HepG2 (cell line): Measurements from ENCODE around the gene CATSPERE. TPM values are rescaled to one million over a fixed set of nuclear protein-coding genes. Genes with fewer than 3 reads are reported as not detected.

Source experiments
- DPF2 ChIP-seq: sonication (generic); formaldehyde crosslinking; IDR thresholded peaks from 2 replicates; pipeline ENCODE4 v1.4.0; 2020; ENCODE audit warnings: mild to moderate bottlenecking, low read depth, missing genetic modification reagents, borderline replicate concordance
- EP300 ChIP-seq, 3 experiments: sonication (generic) in 1 of 3; formaldehyde crosslinking in 1 of 3; IDR thresholded peaks; 2 replicates each; pipeline versions ENCODE4 v1.5.1 to v1.6.1; 2011 to 2020; ENCODE audit warnings: low read depth in 2 of 3, low read length in 2 of 3, borderline replicate concordance in 1 of 3, improper control_type of control experiment in 1 of 3, mild to moderate bottlenecking in 1 of 3, missing genetic modification reagents in 1 of 3, moderate library complexity in 1 of 3
- FOXP1 ChIP-seq, 2 experiments: fragments of 450-650 bp in 1 of 2; IDR thresholded peaks; 2 replicates each; pipeline ENCODE4 v1.6.1; 2017 to 2018; ENCODE audit warnings: antibody characterized with exemption in 1 of 2
- GLMP ChIP-seq: sonication (generic); formaldehyde crosslinking; IDR thresholded peaks from 2 replicates; pipeline ENCODE4 v1.9.0; 2021; ENCODE audit warnings: missing genetic modification reagents, mild to moderate bottlenecking, borderline replicate concordance
- IKZF4 ChIP-seq: sonication (generic); formaldehyde crosslinking; IDR thresholded peaks from 2 replicates; pipeline ENCODE4 v1.5.1; 2020; ENCODE audit warnings: borderline replicate concordance, mild to moderate bottlenecking, low read depth, missing genetic modification reagents; ENCODE audit errors: not compliant biosample characterization
- PHF5A ChIP-seq: IDR thresholded peaks from one replicate; pipeline ENCODE4 v1.6.1; 2018; ENCODE audit warnings: low read depth, missing genetic modification reagents; ENCODE audit not compliant: unreplicated experiment
- RCOR2 ChIP-seq: IDR thresholded peaks from 2 replicates; pipeline ENCODE4 v1.6.1; 2016; ENCODE audit warnings: missing biosample characterization, missing genetic modification reagents
- RXRA ChIP-seq: sonication (generic); formaldehyde crosslinking; IDR thresholded peaks from 2 replicates; pipeline ENCODE4 v1.5.1; 2020; ENCODE audit warnings: missing genetic modification reagents
- SIX1 ChIP-seq: sonication (generic); formaldehyde crosslinking; IDR thresholded peaks from 2 replicates; pipeline ENCODE4 v1.4.0; 2020; ENCODE audit warnings: missing genetic modification reagents, borderline replicate concordance
- SSRP1 ChIP-seq: IDR thresholded peaks from 2 replicates; pipeline ENCODE4 v1.6.1; 2016; ENCODE audit warnings: control low read depth
- STAT5B ChIP-seq: sonication (generic); formaldehyde crosslinking; IDR thresholded peaks from 2 replicates; pipeline ENCODE4 v1.4.0; 2020; ENCODE audit warnings: missing genetic modification reagents
- SYNCRIP ChIP-seq: fragments of 200-400 bp; formaldehyde crosslinking; IDR thresholded peaks from 2 replicates; pipeline ENCODE4 v1.6.1; 2018; ENCODE audit warnings: mild to moderate bottlenecking, low read depth, low read length; ENCODE audit not compliant: insufficient read depth
- TRIM22 ChIP-seq: fragments of 450-650 bp; IDR thresholded peaks from 2 replicates; pipeline ENCODE4 v1.6.1; 2017
- TRIM24 ChIP-seq: sonication (generic); formaldehyde crosslinking; IDR thresholded peaks from 2 replicates; pipeline ENCODE4 v1.8.0; 2022; ENCODE audit warnings: mild to moderate bottlenecking, missing genetic modification reagents
- ZFP36L1 ChIP-seq: sonication (generic); formaldehyde crosslinking; IDR thresholded peaks from 2 replicates; pipeline ENCODE4 v1.8.0; 2022; ENCODE audit warnings: mild to moderate bottlenecking, missing genetic modification reagents, moderate library complexity
- ZNF224 ChIP-seq: sonication (generic); formaldehyde crosslinking; IDR thresholded peaks from 2 replicates; pipeline ENCODE4 v1.5.0; 2020; ENCODE audit warnings: mild to moderate bottlenecking, missing genetic modification reagents
- ZNF33A ChIP-seq: sonication (generic); formaldehyde crosslinking; IDR thresholded peaks from 2 replicates; pipeline ENCODE4 v1.5.1; 2020; ENCODE audit warnings: missing genetic modification reagents, mild to moderate bottlenecking, moderate library complexity, borderline replicate concordance
- ZNF674 ChIP-seq: sonication (generic); formaldehyde crosslinking; IDR thresholded peaks from 2 replicates; pipeline ENCODE4 v1.5.0; 2020; ENCODE audit warnings: low read depth, mild to moderate bottlenecking, missing genetic modification reagents
- ZNF746 ChIP-seq: sonication (generic); formaldehyde crosslinking; IDR thresholded peaks from 2 replicates; pipeline ENCODE4 v1.8.0; 2022; ENCODE audit warnings: mild to moderate bottlenecking, missing genetic modification reagents
- ZNF775 ChIP-seq: sonication (generic); formaldehyde crosslinking; IDR thresholded peaks from 2 replicates; pipeline ENCODE4 v1.4.0; 2020; ENCODE audit warnings: missing genetic modification reagents, mild to moderate bottlenecking, moderate library complexity, borderline replicate concordance
- polyA plus RNA-seq, 8 experiments: library from polyadenylated mRNA; depleted of rRNA in 3 of 8; stranded (reverse) in 7 of 8; unstranded in 1 of 8; fragments of >200 nt; fragmentation: Illumina TruSeq in 4 of 8; extraction: Trizol in 4 of 8; gene quantifications; 2 replicates each; pipeline versions ENCODE4 v1.2.1 to v1.2.3, GENCODE V29; 2011 to 2016; ENCODE audit warnings: low read depth in 4 of 8, missing spikeins in 1 of 8, mixed read lengths in 1 of 8; ENCODE audit not compliant: insufficient read depth in 1 of 8
- total RNA-seq, 5 experiments: library from RNA; depleted of rRNA; stranded (reverse); fragments of >200 nt; fragmentation: Illumina TruSeq; extraction: Trizol; gene quantifications; 2 replicates each; pipeline ENCODE4 v1.2.3, GENCODE V29; 2016; ENCODE audit warnings: low read depth in 1 of 5
- TF ChIP-seq, protein P1 (sequence below): IDR thresholded peaks from 2 replicates; pipeline ENCODE4 v1.6.1; 2016
- TF ChIP-seq, protein P2 (sequence below): sonication (generic); formaldehyde crosslinking; IDR thresholded peaks from 2 replicates; pipeline ENCODE4 v1.9.0; 2021; ENCODE audit warnings: missing genetic modification reagents, borderline replicate concordance
- TF ChIP-seq, protein P3 (sequence below): sonication (generic); formaldehyde crosslinking; IDR thresholded peaks from 2 replicates; pipeline ENCODE4 v1.8.1; 2023; ENCODE audit warnings: mild to moderate bottlenecking, missing genetic modification reagents, borderline replicate concordance

Gene CATSPERE
- total and polyA plus RNA-seq, 2 of the 13 experiments (the other 11 are each of a cell fraction or from before 2014, with no cell fraction given) = 0.34 to 0.51 TPM

GRCh38 chr1:244450597-244451538, 10.2 kb upstream of the CATSPERE start (continued):
- no peak for TF ChIP-seq ZNF33A (CRISPR knock-in tag)
- TF ChIP-seq, protein P1, sequence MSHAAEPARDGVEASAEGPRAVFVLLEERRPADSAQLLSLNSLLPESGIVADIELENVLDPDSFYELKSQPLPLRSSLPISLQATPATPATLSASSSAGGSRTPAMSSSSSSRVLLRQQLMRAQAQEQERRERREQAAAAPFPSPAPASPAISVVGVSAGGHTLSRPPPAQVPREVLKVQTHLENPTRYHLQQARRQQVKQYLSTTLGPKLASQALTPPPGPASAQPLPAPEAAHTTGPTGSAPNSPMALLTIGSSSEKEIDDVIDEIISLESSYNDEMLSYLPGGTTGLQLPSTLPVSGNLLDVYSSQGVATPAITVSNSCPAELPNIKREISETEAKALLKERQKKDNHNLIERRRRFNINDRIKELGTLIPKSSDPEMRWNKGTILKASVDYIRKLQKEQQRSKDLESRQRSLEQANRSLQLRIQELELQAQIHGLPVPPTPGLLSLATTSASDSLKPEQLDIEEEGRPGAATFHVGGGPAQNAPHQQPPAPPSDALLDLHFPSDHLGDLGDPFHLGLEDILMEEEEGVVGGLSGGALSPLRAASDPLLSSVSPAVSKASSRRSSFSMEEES (CRISPR knock-in tag) = 0 out of 2 replicates have a peak, but pooled peaks have one; percentile 34
- no peak for TF ChIP-seq ZNF746
- no peak for TF ChIP-seq PHF5A (CRISPR knock-in tag)
- no peak for TF ChIP-seq ZNF674 (CRISPR knock-in tag)
- TF ChIP-seq SYNCRIP = no peak
- TF ChIP-seq GLMP (CRISPR knock-in tag) = no peak
- TF ChIP-seq IKZF4 (CRISPR knock-in tag) = no peak
- TF ChIP-seq DPF2 (CRISPR knock-in tag) = no peak
- no peak for TF ChIP-seq RCOR2 (CRISPR knock-in tag)
- TF ChIP-seq, protein P2, sequence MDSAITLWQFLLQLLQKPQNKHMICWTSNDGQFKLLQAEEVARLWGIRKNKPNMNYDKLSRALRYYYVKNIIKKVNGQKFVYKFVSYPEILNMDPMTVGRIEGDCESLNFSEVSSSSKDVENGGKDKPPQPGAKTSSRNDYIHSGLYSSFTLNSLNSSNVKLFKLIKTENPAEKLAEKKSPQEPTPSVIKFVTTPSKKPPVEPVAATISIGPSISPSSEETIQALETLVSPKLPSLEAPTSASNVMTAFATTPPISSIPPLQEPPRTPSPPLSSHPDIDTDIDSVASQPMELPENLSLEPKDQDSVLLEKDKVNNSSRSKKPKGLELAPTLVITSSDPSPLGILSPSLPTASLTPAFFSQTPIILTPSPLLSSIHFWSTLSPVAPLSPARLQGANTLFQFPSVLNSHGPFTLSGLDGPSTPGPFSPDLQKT (CRISPR knock-in tag) = no peak
- TF ChIP-seq SIX1 (CRISPR knock-in tag) = no peak
- TF ChIP-seq ZFP36L1 (CRISPR knock-in tag) = no peak
- TF ChIP-seq, protein P3, sequence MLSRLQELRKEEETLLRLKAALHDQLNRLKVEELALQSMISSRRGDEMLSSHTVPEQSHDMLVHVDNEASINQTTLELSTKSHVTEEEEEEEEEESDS (CRISPR knock-in tag) = no peak
- TF ChIP-seq EP300 (IDR thresholded peaks at IDR 0.05; ENCODE audit: low read depth in 2 of 2, low read length in 2 of 2) = no peak
- no peak for TF ChIP-seq EP300 (CRISPR knock-in tag; IDR thresholded peaks at IDR 0.05; ENCODE audit: borderline replicate concordance)
- no peak for TF ChIP-seq TRIM24 (CRISPR knock-in tag)
- TF ChIP-seq FOXP1 (IDR thresholded peaks at IDR 0.05) = no peak
- no peak for TF ChIP-seq FOXP1 (CRISPR knock-in tag; IDR thresholded peaks at IDR 0.05)
- no peak for TF ChIP-seq SSRP1
- no peak for TF ChIP-seq ZNF775 (CRISPR knock-in tag)
- no peak for TF ChIP-seq ZNF224 (CRISPR knock-in tag)
- TF ChIP-seq TRIM22 = no peak
- no peak for TF ChIP-seq STAT5B (CRISPR knock-in tag)
- no peak for TF ChIP-seq RXRA
